GM21360 (cell line): ENCODE results near the gene FYN.

Experiments used
- ATAC-seq: cut with Tn5 transposase; IDR thresholded peaks from one replicate; pipeline ENCODE4 v1.9.1; 2021; ENCODE audit warnings: mild to moderate bottlenecking, moderate library complexity; ENCODE audit not compliant: unreplicated experiment

Gene FYN

DNA sequence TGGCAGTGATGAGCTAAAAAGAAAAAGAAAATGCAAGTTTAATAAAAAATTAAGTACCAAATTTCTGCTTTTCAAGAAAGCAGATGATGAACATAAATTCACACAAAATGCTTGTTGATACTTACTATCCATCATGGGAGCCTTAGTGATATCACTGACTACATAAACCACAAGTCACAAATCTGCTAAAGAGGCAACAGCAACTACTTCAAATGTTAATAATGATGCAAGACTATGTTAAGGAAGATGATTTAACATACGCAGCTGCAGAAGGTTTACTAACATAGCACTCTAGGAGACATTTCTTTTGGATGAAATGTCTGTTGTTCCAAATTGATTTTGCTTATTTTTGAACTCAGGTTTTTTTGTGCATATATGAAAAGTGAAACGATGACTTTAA is 18.6 kb downstream of the FYN start:
- ATAC-seq, result no peak

DNA sequence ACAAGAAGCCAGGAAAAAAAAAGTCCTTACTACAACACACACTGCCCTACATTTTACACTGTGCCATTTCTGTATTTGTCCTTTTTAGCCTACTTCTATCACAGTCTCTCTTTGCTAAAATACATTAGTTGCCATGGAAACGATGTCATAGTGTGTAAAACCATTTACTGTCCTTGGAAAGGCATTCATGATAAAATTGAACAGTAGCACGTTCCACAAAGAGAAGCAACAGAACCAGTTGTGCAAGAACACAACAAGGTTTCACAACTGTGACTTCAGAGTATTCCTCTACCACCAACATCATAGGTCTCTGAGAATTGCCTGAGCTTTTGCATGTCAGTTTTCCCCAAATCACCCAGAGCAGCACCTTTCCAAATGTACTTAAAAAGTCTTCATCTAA is 20.5 kb downstream of the FYN start:
- no peak for ATAC-seq

DNA sequence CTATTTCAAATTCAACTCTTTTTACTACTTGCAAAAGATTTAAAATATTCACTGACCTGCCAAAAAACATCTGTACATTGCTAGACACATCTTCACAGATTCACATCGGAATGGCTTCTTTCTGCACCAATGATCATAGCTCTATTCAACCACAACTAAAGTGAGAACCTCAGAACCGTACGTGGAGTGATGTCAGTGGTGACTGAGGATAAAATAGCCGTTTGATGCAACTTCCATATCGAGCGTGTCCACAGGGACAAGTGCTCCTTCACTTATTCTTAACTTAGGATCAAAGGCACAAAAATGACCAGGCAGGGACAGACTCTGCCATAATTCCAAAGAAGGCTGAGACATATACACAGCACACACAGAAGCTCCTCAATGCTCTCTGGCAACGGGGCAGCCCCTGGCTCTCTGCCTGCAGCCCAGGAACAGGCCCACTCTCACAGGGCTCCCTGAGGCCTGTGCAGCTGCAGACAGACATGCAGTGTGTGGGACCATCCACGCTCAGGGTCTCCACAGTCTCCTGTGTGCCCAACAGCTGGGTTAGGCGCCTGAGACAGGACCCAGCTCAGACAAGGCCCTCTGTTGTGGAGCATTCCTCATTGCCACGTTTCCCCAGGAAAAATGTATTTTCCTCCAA is 22.8 kb downstream of the FYN start:
- no peak for ATAC-seq

DNA sequence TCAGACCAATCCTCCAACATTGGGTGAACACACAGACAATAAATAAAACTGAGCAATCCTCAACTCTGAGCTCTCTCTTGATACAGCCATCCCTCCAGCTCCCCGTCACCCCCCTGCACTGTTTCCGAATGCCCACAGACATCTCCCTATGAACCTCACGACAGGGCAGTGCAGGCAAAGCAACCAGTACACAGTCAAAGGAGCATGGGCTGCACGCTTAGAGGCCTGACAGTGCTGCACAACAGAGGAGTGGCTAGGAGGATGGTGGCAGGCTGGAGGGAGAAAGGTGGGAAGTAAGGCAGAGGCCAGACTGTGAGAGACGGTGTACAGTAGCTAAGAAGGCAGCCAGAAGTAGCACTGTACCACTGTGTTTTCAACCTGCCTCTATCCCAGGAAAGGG is 24.0 kb downstream of the FYN start:
- no peak for ATAC-seq

DNA sequence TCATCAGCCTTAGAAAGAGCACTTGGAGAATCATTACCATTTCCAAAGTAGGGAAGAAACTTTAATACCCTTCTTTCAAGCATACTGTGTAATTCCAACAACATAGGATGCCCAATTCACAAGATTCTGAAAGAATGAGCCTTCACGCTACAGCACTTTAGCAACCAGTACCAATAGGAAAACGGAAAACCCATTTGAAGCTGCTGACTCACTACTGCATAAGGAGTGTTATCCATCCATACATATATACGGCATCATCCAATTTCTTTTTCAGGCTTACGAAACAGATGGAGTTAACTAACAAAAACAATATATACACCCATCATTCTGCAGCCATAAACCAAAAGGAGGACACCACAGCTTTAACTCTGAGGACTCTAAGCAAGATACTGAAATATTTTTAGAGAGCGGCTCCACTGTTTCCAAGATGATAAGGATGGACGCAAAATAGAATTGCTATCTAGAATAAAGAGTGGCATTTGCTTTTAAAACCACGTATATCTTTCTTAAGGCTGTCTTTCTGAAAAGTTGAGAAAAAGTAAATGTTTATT is 24.9 kb downstream of the FYN start:
- no peak for ATAC-seq

DNA sequence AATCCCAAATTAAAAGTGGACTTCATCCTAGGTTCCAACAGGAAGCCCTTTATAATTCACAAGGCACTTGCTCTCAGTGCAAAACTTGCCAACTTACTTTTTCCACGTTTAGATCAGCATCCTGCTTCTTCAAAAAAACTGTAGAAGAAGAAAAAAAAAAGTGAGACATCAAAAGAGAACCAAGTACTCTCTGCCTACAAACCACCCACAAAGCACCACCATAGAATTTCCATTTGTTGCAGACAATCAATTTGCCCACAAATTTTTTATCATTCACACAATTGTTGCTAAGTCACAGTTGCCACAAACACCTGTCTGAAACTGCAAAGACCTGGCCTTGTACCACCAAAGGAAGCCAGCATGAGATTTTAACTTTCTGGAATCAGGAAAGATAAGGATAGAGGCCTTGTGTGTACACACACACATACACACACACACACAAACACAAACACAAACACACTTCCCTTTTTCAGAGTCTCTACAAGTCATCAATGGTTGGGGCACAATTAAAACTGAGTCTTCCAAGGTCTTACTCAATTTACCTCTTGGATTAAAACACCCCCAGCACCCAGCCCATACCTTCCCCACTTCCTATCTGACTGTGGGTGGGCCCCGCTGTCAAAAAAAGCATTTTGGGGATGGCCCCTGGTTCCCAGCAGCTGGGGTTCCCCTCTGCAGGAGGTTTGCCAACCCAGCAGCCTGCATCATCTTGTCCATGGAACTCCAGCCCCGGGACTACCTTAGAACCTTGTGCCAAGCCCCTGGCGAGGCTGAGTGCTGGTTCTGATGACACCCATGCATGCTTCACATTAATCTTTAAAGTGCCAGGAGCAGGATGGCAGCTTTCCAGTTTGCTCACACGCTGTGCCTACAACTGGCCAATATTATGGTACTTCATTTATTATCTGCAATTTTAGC is 26.5 kb downstream of the FYN start:
- no peak for ATAC-seq

DNA sequence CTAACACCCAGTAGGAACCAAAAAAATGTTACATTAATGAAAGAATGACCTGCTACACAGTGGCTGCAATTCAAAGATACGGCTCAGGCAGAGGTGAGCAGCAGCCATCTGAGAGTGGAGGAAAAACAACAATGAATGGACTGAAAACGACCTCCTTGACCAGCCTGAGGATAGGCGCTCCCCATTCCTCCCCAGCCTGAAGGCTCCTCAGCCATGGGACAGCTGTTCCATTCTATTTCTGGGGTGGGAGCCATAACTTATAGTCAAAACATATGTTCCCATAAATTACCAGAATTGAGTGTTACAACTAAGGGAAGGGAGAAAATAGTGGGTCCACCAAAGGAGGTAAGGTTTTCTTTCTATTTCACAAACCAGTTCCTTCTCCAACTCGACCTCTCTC is 27.2 kb downstream of the FYN start:
- ATAC-seq, result no peak

DNA sequence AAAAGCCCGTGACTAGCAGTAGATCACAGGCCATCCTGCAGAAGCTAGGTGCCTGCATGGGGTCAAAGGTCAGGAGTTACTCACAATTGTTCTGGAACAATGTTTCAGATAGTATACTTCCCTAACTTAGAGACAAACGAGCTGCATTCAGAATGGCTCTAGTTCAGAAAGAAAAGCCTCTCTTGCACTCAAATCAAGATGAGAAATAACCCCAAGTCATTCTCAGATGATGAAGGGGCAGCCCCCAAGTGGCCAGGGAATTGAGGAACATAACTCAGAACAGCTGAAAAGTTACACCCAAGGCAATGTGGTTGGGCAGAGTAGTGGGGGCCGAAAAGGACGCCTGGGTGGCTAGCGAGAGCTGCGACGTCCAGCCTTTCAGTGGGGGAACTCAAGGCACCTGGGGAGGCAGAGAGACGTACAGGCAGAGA is 27.8 kb downstream of the FYN start:
- ATAC-seq, result no peak

DNA sequence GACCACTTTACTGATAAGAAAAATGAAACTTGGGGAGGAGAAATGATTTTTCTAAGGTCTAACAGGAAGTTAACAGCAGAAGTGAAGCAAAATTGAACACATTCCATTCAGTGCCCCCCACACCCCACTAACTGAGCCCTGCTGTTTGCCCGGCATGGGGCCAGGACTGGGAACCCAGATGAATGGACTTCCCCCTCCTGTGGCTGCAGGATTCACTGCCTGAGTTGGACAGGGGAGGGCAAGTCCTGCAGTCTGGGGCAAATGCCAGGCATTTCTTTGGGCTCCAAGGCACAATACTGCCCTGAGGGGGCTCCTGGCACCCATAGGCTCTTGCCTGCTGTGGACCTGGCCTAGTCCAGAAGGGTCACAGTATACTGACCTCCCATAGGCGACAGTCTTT is 28.3 kb downstream of the FYN start:
- peak; percentile 17 for ATAC-seq

DNA sequence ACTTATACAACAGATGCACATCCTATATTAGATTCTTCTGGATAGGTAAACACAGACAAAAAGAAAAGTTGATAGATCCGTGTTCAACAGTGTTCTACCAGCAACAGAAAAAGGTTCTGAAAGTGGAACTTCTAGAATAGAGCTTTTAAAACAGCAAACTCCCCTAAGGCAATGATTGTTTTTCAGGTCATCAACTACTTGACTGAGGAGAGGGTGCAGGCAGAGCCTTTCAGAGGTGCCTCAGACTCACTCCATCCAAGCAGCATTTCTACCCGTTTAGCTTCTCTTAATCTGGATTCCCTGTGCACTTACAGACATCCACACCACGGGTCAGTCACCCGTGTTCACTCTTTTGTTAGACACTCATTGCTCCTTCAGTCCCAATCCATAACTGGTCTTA is 28.9 kb downstream of the FYN start:
- peak; percentile 56 for ATAC-seq

DNA sequence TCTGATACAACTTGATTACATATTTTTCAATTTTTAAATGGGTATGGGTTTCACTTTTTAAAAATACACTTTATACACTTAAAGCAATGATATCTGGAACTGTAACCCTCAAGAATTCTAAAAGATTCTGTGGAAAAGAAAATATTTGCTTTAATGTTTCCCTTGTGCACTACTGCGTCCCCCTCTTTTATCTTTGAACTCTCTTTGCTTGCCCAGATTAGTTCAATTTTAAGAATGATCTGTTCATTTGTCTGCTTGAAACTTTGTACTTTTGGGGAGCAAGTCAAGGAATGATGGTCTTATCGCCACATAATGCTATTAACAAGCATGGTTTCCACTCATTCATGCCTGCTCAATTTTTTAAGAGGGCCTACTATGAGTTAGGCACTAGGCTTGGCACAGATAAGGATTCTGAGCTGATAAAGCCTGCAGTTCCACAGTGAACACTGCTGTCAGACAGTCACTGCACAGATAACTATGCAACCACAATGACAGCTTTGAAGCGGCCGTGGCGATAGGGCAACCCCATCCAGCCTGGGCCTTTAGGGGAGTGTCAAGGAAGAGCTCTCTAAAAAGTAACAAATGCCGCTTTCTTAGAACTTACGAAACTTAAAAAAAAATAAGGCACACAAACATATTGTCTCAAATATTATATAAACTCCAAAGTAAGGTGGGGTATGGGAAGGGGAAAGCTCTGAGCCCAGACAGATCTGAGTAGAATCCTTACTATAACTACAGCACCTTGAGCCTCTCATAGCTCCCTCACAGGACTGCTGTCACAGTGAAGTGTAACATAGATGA is 29.7 kb downstream of the FYN start:
- ATAC-seq, result no peak

DNA sequence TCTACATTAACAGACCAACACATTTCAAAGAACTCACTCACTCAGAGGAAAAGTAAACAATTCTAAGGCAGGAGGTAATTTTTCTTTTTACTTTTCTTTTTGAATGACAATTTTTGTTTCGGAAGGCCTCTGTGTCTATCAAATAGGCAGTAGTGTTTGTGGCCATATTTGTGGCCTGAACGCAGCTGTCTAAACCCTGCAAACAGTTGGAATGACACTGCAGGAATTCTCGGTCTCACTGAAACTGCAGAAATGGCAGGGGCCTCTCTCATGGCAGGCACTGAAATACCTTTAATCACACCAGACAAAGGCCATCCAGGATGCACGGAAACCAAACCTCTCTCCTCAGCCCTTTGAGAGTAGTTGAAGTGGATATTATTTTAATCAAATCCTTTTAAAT is 30.4 kb downstream of the FYN start:
- no peak for ATAC-seq

DNA sequence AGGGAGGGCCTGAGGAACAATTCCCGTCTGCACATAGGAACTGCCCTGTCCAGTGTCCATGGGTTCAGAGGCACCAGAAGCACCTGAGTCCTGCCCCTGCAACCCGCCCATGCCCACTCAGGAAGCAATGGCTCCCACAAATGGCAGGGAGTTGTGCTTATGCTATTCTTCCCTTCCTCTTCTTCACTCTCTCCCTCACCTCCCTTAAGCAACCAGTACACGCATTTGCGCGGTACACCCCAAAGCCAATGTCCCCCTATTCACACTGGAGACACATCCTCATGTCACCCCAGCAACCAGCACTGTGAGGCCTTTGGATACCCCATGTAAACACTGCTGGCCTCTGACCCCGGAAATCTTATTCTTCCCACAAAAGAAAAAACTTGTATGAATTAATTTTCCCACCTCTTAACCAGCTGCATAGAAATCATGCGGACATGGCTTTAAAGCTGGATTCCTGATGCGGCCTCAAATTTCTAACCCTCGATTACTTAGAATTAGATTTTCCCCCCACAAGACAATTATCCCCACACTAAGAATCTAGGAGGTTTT is 30.9 kb downstream of the FYN start:
- ATAC-seq, result no peak

DNA sequence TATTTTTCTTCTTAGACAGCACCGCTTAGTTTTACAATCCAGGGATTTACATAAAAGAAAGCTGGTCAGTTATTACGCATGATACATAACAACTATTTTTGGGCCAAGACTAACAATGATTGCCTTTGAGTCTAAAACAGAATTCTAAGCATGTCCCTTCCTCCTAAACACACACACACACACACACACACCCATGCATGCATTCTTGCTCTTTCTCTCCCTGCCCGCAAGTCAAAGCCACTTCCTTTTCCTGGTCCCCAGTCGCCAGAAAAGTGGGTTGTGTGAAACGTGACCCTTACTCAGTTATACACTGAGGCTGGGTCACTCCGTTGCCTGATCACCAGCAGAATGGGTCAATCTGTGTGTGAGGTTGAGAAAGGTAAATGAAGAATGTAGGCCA is 31.4 kb downstream of the FYN start:
- ATAC-seq, result no peak

DNA sequence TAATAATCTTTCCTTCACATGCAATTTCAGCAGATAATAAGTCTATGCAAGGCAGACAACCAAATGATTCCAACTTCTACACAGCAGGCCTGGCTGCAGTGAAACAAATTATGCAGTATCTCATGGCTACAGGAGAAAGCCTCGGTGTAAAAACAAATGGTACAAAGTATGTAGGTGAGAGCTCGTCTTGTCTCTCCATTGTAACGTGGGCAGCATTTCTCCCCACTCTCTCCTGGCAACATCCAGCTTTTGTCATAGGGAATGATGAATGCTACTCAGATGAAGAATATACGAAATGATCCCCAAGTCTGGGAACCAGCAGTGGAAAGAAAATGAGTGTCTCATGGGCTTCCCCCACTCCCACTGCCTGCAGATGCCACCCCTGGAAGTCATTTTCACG is 32.4 kb downstream of the FYN start:
- ATAC-seq, result no peak

DNA sequence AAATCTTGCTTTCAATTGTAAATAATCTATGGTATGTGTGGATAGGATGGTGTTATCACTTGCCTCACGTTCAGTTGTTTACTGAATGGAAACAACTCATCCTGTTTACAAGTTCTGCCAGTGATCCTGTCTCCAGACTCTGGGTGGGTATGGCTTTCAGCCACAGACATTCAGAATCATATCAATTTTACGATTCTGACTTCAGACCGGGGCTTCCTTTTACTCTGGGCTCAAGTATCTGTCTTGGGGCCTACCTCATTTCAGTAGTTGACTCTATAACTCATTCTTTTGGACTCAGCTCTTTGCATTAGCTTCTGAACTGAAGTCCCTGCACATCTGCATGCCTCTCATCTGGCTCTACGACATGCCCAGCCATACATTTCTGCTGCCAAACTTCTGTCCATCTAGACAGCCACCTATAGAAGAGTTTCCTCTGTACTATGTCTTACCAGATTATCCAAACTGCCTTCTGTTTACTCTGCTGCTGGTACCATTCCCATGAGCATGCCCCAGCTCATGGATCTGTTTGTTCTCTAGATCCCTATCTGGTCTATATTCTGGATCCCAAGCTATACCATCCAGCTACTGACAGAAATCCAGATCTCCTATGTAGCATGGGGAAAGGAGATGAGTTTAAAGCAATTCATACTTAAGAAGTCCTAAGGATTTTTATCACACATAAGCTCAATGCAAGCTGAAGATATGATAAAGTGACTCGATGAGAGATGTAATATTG is 34.3 kb downstream of the FYN start:
- ATAC-seq, result no peak

DNA sequence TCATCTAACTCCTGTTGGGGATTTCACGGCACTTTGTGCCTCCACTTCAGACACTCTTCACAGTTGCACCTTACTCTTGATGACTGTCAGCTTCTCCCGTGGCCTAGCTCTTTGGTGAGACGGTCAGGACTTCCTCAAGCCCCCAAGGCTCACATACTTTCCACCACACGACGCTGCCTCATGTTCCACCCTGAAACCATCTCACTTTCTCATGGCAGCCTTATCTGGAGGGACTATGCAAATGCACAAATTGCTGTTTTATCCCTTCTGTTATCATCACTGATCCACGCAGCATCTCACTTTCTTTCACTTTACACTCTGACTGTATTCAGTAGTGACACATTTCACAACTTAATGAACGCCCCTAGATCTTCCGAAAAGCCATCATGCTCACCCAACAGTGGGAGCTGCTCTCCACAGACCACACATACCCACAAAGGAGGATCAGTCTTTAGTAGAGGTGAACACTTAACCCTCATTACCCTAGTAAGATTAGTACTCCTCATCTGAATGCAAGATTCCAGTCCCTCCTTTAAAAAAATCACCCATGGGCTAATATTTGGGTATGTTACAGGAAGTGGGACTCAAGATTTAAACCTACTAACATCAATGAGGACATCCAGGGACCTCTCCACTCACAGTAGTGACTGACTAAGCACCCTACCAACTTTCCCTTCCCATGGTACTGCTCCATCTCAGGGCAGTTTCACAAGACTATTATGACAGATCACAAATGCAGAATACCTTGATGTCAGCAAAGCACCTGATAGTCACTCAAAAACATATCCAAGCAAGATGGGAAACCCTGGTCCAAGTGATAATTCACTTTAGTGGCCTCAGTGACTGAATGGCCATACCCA is 35.4 kb downstream of the FYN start:
- peak; percentile 76 for ATAC-seq

DNA sequence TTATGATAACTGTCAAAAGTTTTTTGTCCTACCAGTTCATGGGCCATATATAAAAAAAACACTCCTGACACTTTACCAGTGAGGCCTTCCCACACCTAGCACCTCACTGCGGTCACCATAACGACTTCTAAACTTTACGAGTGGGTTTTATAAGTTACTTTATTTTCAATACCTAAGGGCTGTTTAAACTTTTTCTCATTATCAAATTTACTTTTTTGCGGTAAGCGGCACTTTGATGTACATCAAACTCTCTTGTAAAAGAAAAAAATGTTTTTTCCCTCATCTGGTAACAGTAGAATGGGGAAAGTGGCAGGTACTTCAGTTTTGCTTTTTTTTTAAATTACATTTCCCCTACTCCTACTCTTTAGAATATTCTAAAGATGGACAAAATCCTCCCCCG is 36.2 kb downstream of the FYN start:
- no peak for ATAC-seq

DNA sequence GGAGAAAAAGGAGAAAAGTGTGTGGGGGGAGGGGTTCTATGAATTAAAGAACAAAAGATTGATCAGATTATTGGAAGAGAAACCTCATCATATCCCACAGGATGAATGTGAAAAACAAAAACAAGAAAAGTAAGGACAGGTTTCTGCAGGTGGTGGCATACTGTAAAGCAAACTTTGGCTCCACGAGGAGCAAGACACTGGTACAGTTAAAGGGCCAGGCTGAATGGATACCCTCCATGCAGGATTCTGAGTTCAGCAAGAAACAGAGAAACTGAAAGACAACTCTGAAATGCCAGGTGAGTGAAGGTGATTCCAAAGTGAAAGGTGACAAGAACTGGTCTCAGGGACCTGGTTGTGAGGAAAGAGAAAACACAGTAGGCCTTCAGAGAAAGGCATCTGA is 37.4 kb downstream of the FYN start:
- no peak for ATAC-seq
